ENCODE measurements around the gene DUS2. TPM values are rescaled to one million over a fixed set of nuclear protein-coding genes. Genes with fewer than 3 reads are reported as not detected.

The DUS2 gene
- total and polyA plus RNA-seq, 9 of the 15 experiments (the other 6 are each of a cell fraction or from before 2014, with no cell fraction given) = 5.8 to 22.5 (median 20.6) TPM

DNA sequence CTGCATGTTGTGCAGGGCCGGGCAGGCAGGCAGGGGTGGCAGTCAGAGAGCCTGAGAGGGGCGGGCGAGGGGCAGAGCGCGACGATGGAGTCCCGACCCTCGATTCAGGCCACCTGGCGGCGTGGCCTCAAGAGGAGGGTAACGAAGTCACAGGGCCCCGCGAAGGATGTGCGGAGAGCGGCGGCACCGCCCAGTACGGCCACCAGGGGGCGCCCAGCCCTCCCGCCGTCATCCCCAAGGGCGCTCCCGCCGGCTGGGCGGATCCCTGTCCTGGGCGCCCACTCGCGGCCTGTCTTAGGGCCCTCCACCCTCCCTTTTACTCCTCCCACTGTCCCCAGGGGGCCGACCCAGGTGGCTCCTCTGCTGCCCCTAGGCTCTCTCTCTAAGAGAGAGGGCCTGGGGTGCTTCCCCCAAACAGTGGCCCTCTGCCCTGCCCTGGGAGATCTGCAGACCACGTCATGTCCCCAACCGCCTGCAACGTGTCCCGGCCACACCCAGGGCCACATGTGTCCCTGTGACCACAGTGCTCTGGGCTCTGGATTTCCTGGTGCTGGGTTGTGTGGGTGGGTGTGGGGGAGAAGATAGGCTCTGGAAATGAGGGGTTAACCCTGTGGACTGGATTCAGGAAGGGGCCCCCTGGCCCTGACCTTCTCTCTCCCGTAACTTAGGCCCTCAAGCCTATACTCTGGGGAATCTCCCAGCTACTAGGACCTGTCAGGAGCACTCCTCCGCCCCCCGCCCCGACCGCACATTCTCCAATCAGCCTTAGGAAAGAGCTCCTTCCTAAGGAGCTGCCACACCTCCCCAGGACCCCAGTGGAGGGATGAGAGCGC lies 29.7 kb upstream of the DUS2 start (continued):
- TF ChIP-seq CEBPZ (IDR thresholded peaks at IDR 0.05; ENCODE audit: borderline replicate concordance, low read depth, low read length) (no peak), TGIF2 (CRISPR knock-in tag; IDR thresholded peaks at IDR 0.05) (peak; percentile 87; the same call in 1 of the 2 replicates), ZNF518B (CRISPR knock-in tag; IDR thresholded peaks at IDR 0.05) (no peak), ATF1 (CRISPR knock-in tag; IDR thresholded peaks at IDR 0.05) (0 out of 2 replicates have a peak, but pooled peaks have one; percentile 44), ATF1 (tag; IDR thresholded peaks at IDR 0.05) (peak; percentile 93), MTA3 (IDR thresholded peaks at IDR 0.05; ENCODE audit: borderline replicate concordance) (peak; percentile 82; the same call in 1 of the 2 replicates), ZBTB43 (CRISPR knock-in tag; IDR thresholded peaks at IDR 0.05) (0 out of 2 replicates have a peak, but pooled peaks have one; percentile 33), YY1 (IDR thresholded peaks at IDR 0.05; ENCODE audit: borderline replicate concordance in 1 of 3, control insufficient read depth in 1 of 3, extremely low read depth in 1 of 3, insufficient read depth in 3 of 3, insufficient read length in 1 of 3, insufficient replicate concordance in 2 of 3, low read depth in 1 of 3, low read length in 2 of 3) (peak in 2 of 3 experiments; percentile 40 to 68), RBM22 (IDR thresholded peaks at IDR 0.05; ENCODE audit: low read depth, low read length, poor library complexity, severe bottlenecking) (no peak)
